ENCODE data around the gene NBEA. TPM values are rescaled to one million over a fixed set of nuclear protein-coding genes. Genes with fewer than 3 reads are reported as not detected.
"Not testable (repeated sequence)": the region's sequence is repeated elsewhere in the genome, so short reads cannot be mapped to it uniquely, and the experiment has no call there.

NBEA gene, protein sequence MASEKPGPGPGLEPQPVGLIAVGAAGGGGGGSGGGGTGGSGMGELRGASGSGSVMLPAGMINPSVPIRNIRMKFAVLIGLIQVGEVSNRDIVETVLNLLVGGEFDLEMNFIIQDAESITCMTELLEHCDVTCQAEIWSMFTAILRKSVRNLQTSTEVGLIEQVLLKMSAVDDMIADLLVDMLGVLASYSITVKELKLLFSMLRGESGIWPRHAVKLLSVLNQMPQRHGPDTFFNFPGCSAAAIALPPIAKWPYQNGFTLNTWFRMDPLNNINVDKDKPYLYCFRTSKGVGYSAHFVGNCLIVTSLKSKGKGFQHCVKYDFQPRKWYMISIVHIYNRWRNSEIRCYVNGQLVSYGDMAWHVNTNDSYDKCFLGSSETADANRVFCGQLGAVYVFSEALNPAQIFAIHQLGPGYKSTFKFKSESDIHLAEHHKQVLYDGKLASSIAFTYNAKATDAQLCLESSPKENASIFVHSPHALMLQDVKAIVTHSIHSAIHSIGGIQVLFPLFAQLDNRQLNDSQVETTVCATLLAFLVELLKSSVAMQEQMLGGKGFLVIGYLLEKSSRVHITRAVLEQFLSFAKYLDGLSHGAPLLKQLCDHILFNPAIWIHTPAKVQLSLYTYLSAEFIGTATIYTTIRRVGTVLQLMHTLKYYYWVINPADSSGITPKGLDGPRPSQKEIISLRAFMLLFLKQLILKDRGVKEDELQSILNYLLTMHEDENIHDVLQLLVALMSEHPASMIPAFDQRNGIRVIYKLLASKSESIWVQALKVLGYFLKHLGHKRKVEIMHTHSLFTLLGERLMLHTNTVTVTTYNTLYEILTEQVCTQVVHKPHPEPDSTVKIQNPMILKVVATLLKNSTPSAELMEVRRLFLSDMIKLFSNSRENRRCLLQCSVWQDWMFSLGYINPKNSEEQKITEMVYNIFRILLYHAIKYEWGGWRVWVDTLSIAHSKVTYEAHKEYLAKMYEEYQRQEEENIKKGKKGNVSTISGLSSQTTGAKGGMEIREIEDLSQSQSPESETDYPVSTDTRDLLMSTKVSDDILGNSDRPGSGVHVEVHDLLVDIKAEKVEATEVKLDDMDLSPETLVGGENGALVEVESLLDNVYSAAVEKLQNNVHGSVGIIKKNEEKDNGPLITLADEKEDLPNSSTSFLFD (N-terminal part only)
- total RNA-seq: 251 TPM

GRCh38 chr13:34941835-34942731 is at the start of gene NBEA:
Gene NBEA (plus strand): TSS chr13:34942270. CDS start chr13:34942821, 551 bp downstream.
- DNase-seq: peak; percentile 83

GRCh38 chr13:34894756-34895155 is 47.3 kb upstream of the NBEA start:
- DNase-seq: no peak

DNA sequence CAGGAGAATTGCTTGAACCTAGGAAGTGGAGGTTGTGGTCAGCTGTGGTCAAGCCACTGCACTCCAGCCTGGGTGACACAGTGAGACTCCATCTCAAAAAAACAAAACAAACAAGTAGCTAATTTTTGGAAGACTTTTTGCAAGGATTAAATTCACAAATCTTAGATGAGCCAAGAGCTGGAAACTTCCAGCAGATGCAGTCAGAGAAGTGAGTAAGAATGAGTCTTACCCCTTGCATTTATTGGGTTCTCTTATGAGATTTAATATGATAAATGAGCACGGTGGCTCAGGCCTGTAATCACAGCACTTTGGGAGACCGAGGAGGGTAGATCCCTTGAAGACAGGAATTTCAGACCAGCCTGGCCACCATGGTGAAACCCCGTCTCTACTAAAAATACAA is 44.9 kb upstream of the NBEA start:
- no peak for DNase-seq

DNA sequence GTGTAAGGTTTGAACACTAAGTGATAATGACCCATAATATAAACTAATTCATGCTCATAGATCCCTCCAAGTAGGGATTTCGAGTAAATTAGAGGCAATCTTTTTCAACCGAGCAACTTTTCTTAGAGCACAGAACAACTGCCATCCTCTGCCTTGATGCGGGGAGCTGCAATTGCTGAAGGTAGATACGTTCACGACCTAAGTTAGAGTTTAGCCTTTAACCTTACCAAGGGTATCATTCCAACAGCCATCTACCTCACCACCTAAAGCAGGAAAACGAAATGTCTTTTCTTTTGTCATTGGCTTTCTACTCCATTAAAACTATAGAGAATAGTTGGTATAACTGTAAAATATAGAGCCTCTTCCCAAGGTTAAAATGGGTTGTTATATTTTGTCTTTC is 42.2 kb upstream of the NBEA start:
- no peak for DNase-seq

GRCh38 chr13:34900288-34900739 is 41.8 kb upstream of the NBEA start:
- no peak for DNase-seq

DNA sequence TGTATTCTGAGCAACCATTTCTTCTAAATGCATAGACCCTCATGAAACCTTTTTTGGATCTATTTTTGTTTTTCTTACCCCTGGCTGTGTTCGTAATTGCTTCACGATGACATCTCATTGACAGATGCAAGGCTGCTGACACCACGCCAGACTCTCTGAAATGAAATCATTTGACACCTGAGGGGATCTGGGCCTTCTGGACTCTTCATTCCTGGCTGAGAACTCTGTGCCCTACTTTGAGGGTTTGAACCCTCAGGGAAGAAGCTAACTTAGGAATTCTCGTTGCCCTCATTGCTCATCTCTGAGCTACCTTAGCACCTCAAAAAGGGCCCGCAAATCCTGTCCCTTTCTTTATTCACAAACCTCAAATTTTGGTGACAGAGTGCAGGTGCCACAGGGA is 40.5 kb upstream of the NBEA start:
- DNase-seq: no peak

DNA sequence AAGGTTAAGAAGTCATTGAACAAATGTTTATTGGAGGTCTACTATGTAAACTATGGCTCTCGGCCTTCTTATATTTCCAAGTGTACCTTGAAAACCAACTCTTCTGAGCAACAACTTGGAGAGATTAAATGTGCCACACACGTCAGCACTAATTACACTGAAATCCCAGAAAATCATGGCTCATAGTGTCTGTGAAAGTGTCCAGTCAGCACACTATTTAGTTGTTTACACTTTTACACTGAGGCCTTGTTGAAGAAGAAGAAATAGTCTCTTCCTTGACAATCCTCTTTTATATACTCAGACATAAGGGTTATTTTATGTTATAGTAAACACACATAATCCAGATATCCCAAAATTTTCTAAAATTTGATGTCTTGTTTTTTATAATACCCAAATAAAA is 30.9 kb upstream of the NBEA start:
- DNase-seq: no peak

- DNase-seq: no peak
Observed at GRCh38 chr13:34913040-34913439, 29.0 kb upstream of the NBEA start.

- DNase-seq: no peak
Observed at GRCh38 chr13:34914416-34914815, 27.7 kb upstream of the NBEA start.

- no peak for DNase-seq
Observed at GRCh38 chr13:34926508-34926907, 15.6 kb upstream of the NBEA start.

GRCh38 chr13:34928676-34929075 is 13.4 kb upstream of the NBEA start:
- DNase-seq: not testable (repeated sequence)

- DNase-seq: no peak
Observed at GRCh38 chr13:34931572-34931971, 10.5 kb upstream of the NBEA start.

GRCh38 chr13:34933349-34933748 is 8.7 kb upstream of the NBEA start:
- no peak for DNase-seq

DNA sequence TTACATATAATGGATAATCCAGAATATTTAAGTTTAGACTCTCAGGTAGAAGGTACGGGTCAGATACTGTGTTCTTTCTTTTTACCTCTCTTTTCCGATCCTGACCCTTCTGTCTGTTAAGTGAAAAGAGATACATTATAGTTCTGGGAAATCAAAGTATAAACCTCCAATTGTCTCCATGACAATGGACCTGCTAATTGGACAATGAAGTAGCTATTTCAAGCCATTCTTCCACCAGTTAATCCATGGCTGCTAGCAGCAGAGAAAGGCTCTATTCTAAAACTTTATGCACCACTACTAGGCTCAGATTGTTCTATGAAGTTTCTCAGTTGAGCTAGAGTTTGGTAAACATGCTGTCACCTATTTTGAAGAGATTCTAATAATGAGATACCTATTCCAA is 8.3 kb upstream of the NBEA start:
- DNase-seq: no peak

DNA sequence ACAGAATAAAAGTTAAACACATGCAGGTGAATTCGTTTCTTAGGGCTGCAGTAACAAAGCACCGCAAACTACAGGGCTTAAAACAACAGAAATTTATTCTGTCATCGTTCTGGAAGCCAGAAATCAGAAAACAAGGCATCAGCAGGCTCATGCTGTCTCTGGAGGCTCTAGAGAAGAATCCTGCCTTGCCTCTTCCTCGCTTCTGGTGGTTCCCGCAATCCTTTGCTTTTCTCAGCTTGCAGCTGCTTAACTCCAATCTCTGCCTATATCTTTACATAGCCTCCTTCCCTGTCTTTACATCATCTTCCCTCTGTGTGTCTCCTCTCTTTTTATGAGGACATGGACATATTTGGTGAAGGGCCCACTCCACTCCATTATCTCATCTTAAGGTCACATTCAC is 6.2 kb upstream of the NBEA start:
- DNase-seq: no peak

DNA sequence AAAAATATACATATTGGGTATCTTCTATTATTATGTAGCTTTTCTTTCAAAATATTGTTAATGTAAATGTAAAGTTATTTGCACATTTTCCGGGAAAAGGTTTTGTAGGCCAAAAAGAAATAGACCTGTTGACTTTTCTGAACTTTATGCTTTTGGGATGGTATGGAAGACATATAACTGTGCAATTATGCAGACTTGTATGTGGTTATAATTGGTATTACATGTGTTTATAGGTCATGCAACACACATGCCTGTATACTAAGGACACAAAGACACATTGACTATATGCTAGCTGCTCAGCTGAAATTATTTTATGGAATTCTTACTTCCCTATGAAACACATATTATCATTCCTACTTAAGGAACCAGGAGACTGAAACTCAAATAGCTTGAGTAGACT is 2.3 kb upstream of the NBEA start:
- DNase-seq: no peak

- DNase-seq: no peak
Observed at GRCh38 chr13:34941436-34941834, 635 bp upstream of the NBEA start.

GRCh38 chr13:34942732-34943435 is 814 bp downstream of the NBEA start:
- DNase-seq: peak; percentile 9

DNA sequence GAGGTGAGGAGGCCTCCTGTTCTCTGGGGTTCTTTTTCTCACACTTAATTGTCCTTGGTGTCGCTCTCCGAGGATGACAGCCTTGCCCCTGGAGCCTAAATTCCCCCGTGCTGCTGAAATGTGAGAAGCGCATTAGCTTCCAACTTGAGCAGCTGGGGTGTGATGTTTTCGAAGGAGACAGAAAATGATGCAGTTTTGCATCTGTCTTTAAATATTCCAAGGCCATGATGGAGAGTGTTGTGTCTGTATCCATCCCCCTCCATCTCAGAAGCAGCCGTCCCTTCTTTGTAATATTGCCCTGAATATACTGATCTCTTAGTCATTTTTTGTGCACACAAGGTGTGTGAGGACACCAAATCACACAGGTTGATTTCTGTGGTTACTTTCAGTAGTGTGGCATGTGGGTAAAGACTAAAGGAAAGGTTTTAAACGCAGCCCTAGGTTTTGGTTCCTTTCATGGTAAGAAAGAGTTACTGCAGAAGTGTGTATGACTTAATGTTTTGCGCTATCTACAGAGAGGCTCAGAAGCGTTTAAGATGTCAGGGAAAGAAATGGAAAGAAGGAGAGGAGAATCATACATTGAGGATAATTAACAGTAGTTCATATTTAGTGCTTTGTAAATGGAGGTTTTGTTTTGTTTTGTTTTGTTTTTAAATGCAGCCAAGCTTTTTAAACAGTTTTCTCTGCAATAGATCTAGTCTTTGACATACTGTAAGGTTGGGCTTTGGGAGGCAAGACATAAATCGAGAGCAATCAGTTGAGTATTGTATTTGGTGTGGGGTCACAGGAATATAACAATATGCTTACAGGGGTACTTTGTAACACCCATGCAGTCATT is 1.6 kb downstream of the NBEA start:
- no peak for DNase-seq

GRCh38 chr13:34944274-34944634 is 2.2 kb downstream of the NBEA start:
- DNase-seq: no peak

All from occipital lobe (tissue), 2 donors.